GM12878 (cell line): ENCODE data around the gene SCD5. TPM values are rescaled to one million over a fixed set of nuclear protein-coding genes. Genes with fewer than 3 reads are reported as not detected.

ENCODE experiments used
- ATAC-seq: fragments of 200-7000 bp; cut with Tn5 transposase; 3 replicates; pipeline ENCODE4 v1.9.1; 2020; ENCODE audit warnings: mild to moderate bottlenecking, moderate library complexity
- BruUV-seq: library from RNA; stranded (reverse); fragments of 400-500 nt; replicated peaks from 2 replicates; lab custom pipeline; 2021; lab: Mats Ljungman, UMichigan
- CTCF ChIA-PET: fragments of 300-600 bp; sonication (Branson Sonifier 250); formaldehyde crosslinking; extraction: SDS; loops from one replicate; lab custom pipeline; 2021; ENCODE audit warnings: inconsistent platforms; lab: Yijun Ruan, JAX
- POLR2A ChIA-PET: fragments of 350-600 bp; formaldehyde crosslinking; extraction: SDS; loops from one replicate; lab custom pipeline; 2021; ENCODE audit warnings: inconsistent platforms; lab: Charles Lee
- RAD21 ChIA-PET: fragments of 300-600 bp; sonication (Branson Sonifier 250); formaldehyde crosslinking; loops from one replicate; lab custom pipeline; 2023; ENCODE audit warnings: antibody characterized with exemption; ENCODE audit not compliant: unreplicated experiment; lab: Charles Lee
- SMC1A ChIA-PET: fragments of 300-600 bp; sonication (Branson Sonifier 250); formaldehyde crosslinking; loops from one replicate; lab custom pipeline; 2023; ENCODE audit not compliant: unreplicated experiment, uncharacterized antibody; lab: Charles Lee
- DNase-seq: peaks from one replicate; pipeline ENCODE4 v3.0.0-alpha.2; 2011; ENCODE audit warnings: low read depth, low spot score
- FAIRE-seq: peaks from 3 replicates; lab custom pipeline; 2011; peaks lifted over from hg19 to GRCh38; lab: Jason Lieb, UNC
- H2AFZ ChIP-seq: 2 replicates; pipeline ENCODE4 v1.6.0; 2011; ENCODE audit warnings: low read depth, low read length, control low read depth; ENCODE audit not compliant: control insufficient read depth
- H3K27ac ChIP-seq: 2 replicates; pipeline ENCODE4 v1.5.1; 2011; ENCODE audit warnings: control low read depth; ENCODE audit not compliant: control insufficient read depth, insufficient read depth
- H3K27me3 ChIP-seq, 2 experiments: replicated peaks in 1 of 2; 2 replicates each; pipeline versions ENCODE4 v1.6.0 to v1.6.1; 2011; ENCODE audit warnings: low read length in 1 of 2; ENCODE audit not compliant: control insufficient read depth in 2 of 2, insufficient read depth in 2 of 2
- H3K36me3 ChIP-seq, 2 experiments: 2 replicates each; pipeline ENCODE4 v1.5.1; 2011; ENCODE audit warnings: low read length in 1 of 2; ENCODE audit not compliant: control insufficient read depth in 2 of 2, insufficient read depth in 2 of 2
- H3K4me1 ChIP-seq: 2 replicates; pipeline ENCODE4 v1.6.1; 2011; ENCODE audit warnings: mild to moderate bottlenecking, low read length, moderate library complexity, mixed read lengths; ENCODE audit not compliant: control insufficient read depth, insufficient read depth
- H3K4me2 ChIP-seq: 2 replicates; pipeline ENCODE4 v1.6.0; 2011; ENCODE audit warnings: control low read depth; ENCODE audit not compliant: control insufficient read depth, insufficient read depth
- H3K4me3 ChIP-seq: fragments of 200-600 bp; sonication (generic); 2 replicates; pipeline ENCODE4 v1.5.1; 2016
- H3K79me2 ChIP-seq: 2 replicates; pipeline ENCODE4 v1.6.0; 2011; ENCODE audit warnings: low read length; ENCODE audit not compliant: control insufficient read depth, insufficient read depth
- H3K9ac ChIP-seq: 2 replicates; pipeline ENCODE4 v1.8.0; 2011; ENCODE audit warnings: low read length, control low read depth, mixed read lengths; ENCODE audit not compliant: control insufficient read depth, insufficient read depth
- H3K9me3 ChIP-seq: replicated peaks from 3 replicates; pipeline ENCODE4 v1.5.1; 2011; ENCODE audit warnings: mild to moderate bottlenecking, low read length; ENCODE audit not compliant: control insufficient read depth, insufficient read depth
- H4K20me1 ChIP-seq: 2 replicates; pipeline ENCODE4 v1.6.0; 2011; ENCODE audit not compliant: control insufficient read depth, insufficient read depth
- BRCA1 ChIP-seq: IDR thresholded peaks from 2 replicates; pipeline ENCODE4 v1.6.1; 2011; ENCODE audit warnings: low read depth, low read length, improper control_type of control experiment
- CHD2 ChIP-seq: IDR thresholded peaks from 2 replicates; pipeline ENCODE4 v1.6.1; 2011; ENCODE audit warnings: low read depth, low read length, improper control_type of control experiment, borderline replicate concordance
- FOS ChIP-seq: IDR thresholded peaks from 3 replicates; pipeline ENCODE4 v1.6.1; 2011; ENCODE audit warnings: borderline replicate concordance; ENCODE audit not compliant: insufficient read length; ENCODE audit errors: extremely low read depth
- HDGF ChIP-seq: fragments of 450-650 bp; IDR thresholded peaks from 2 replicates; pipeline ENCODE4 v1.6.1; 2016; ENCODE audit warnings: antibody characterized with exemption
- NFIC ChIP-seq: IDR thresholded peaks from 2 replicates; pipeline ENCODE4 v1.6.1; 2012; ENCODE audit warnings: low read depth, mild to moderate bottlenecking, inconsistent platforms, low read length, moderate library complexity
- NR2C2 ChIP-seq: IDR thresholded peaks from 2 replicates; pipeline ENCODE4 v1.6.1; 2011; ENCODE audit warnings: borderline replicate concordance, low read depth; ENCODE audit not compliant: control insufficient read depth, insufficient read length
- POLR2AphosphoS5 ChIP-seq: IDR thresholded peaks from 2 replicates; pipeline ENCODE4 v1.6.1; 2011; ENCODE audit warnings: mild to moderate bottlenecking, low read length, inconsistent platforms
- SMAD1 ChIP-seq: fragments of 450-650 bp; IDR thresholded peaks from 2 replicates; pipeline ENCODE4 v1.6.1; 2018; ENCODE audit warnings: mild to moderate bottlenecking, low read depth; ENCODE audit not compliant: partially characterized antibody
- WGBS: methylation state at CpG from one replicate; pipeline ENCODE4 v1.1.6; 2016; ENCODE audit warnings: low lambda C conversion rate; ENCODE audit not compliant: insufficient replicate concordance, insufficient coverage; ENCODE audit errors: missing lambda C conversion rate; 5-methylcytosine and 5-hydroxymethylcytosine counted together
- in situ Hi-C: fragments of 300-500 bp; cut with MboI; formaldehyde crosslinking; loops from 9 replicates; pipeline ENCODE4 v1.14.3; 2018; ENCODE audit warnings: mixed read lengths
- intact Hi-C: fragments of 100-400 bp; cut with micrococcal nuclease; formaldehyde crosslinking; loops from one replicate; pipeline ENCODE4 v1.14.2; 2022; ENCODE audit not compliant: unreplicated experiment
- polyA plus RNA-seq, 11 experiments: library from polyadenylated mRNA; depleted of rRNA in 4 of 11; unstranded in 6 of 11; stranded (reverse) in 5 of 11; fragments of >200 nt; fragmentation: Nextera tagmentation in 4 of 11; fragmentation: Illumina TruSeq in 1 of 11; extraction: Ambion mirVana in 4 of 11; extraction: Trizol in 1 of 11; gene quantifications; 1 replicate in 1 of 11; 2 replicates in 10 of 11; pipeline versions ENCODE4 v1.2.1 to v1.2.3, GENCODE V29; 2011 to 2016; ENCODE audit warnings: inconsistent platforms in 2 of 11, missing spikeins in 2 of 11, low read depth in 1 of 11
- total RNA-seq, 4 experiments: library from RNA; depleted of rRNA in 3 of 4; stranded (reverse); fragments of >200 nt in 3 of 4; fragmentation: Illumina TruSeq in 1 of 4; extraction: Trizol in 1 of 4; gene quantifications; 2 replicates each; pipeline versions ENCODE4 v1.2.1 to v1.2.3, GENCODE V29; 2013 to 2021
- TF ChIP-seq, protein P1 (sequence below): IDR thresholded peaks from 2 replicates; pipeline ENCODE4 v1.6.1; 2011; ENCODE audit warnings: borderline replicate concordance, low read depth, mild to moderate bottlenecking, moderate library complexity, low read length; ENCODE audit not compliant: insufficient read depth, poor library complexity, severe bottlenecking
- TF ChIP-seq, protein P2 (sequence below): fragments of 450-650 bp; IDR thresholded peaks from 2 replicates; pipeline ENCODE4 v1.6.1; 2016; ENCODE audit warnings: mild to moderate bottlenecking

The SCD5 gene
- total and polyA plus RNA-seq, 10 of the 15 experiments (the other 5 are each of a cell fraction or from before 2014, with no cell fraction given): 2.4 to 15.0 (median 4.2) TPM

DNA sequence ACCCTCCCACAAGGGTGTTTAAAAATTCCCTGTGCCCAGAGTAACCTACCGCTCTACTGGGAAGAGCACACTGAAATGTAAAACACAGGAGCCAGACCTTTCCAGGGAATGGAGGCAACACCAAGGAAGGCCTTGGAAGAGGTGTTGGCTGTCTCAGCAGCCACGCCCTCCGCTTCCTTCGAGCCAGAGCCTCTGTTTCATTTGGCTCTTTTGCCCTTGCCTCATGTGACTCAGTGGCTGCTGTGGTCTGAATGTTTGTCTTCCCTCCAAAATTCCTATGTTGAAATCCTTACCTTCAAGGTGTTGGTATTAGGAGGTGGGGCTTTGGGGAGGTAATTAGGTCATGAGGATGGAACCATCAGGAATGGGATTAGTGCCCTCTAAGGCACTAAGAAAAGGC, 11.3 kb downstream of the SCD5 start:
- no TSS peak for BruUV-seq
- Histone ChIP-seq H4K20me1 (no peaks in the 10 kb centered on the region), H3K4me2 (no peak overlapping the region), H3K36me3 (no peaks in the 10 kb centered on the region), H3K79me2 (no peaks in the 10 kb centered on the region), H3K27me3 (no peaks in the 10 kb centered on the region), H3K9me3 (no peaks in the 10 kb centered on the region), H3K9ac (no peak overlapping the region), H2AFZ (no peak overlapping the region), H3K4me3 (no peak overlapping the region), H3K4me1 (no peaks in the 10 kb centered on the region), H3K27ac (no peak overlapping the region)
- intact Hi-C loops (no loop called here), in situ Hi-C loops (no loop called here)
- ChIA-PET CTCF (no interaction called here), SMC1A (no interaction called here), RAD21 (no interaction called here), POLR2A (no interaction called here)
- DNase-seq: no peak
- ATAC-seq: no peak
- WGBS: 48% methylated on average over 4 of the region's 4 CpGs
- FAIRE-seq: no peak
- no peak for TF ChIP-seq CHD2
- no peak for TF ChIP-seq POLR2AphosphoS5
- no peak for TF ChIP-seq FOS
- no peak for TF ChIP-seq HDGF
- TF ChIP-seq, protein P1, sequence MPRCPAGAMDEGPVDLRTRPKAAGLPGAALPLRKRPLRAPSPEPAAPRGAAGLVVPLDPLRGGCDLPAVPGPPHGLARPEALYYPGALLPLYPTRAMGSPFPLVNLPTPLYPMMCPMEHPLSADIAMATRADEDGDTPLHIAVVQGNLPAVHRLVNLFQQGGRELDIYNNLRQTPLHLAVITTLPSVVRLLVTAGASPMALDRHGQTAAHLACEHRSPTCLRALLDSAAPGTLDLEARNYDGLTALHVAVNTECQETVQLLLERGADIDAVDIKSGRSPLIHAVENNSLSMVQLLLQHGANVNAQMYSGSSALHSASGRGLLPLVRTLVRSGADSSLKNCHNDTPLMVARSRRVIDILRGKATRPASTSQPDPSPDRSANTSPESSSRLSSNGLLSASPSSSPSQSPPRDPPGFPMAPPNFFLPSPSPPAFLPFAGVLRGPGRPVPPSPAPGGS: no peak
- TF ChIP-seq, protein P2, sequence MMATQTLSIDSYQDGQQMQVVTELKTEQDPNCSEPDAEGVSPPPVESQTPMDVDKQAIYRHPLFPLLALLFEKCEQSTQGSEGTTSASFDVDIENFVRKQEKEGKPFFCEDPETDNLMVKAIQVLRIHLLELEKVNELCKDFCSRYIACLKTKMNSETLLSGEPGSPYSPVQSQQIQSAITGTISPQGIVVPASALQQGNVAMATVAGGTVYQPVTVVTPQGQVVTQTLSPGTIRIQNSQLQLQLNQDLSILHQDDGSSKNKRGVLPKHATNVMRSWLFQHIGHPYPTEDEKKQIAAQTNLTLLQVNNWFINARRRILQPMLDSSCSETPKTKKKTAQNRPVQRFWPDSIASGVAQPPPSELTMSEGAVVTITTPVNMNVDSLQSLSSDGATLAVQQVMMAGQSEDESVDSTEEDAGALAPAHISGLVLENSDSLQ: no peak
- no peak for TF ChIP-seq NR2C2
- TF ChIP-seq NFIC: no peak
- TF ChIP-seq BRCA1: no peak
- no peak for TF ChIP-seq SMAD1
